Activated CD4-positive, alpha-beta T cell treated with anti-CD3 and anti-CD28 coated beads, Interleukin-2, amount 50 U/mL, for 48 hours (primary cell): ENCODE data around the gene TM4SF18.
"Not testable (repeated sequence)": the region's sequence is repeated elsewhere in the genome, so short reads cannot be mapped to it uniquely, and the experiment has no call there.

Experiments used
- DNase-seq, 2 experiments: peaks; one replicate each; pipeline ENCODE4 v3.0.0-alpha.2; 2020

Gene TM4SF18

DNA sequence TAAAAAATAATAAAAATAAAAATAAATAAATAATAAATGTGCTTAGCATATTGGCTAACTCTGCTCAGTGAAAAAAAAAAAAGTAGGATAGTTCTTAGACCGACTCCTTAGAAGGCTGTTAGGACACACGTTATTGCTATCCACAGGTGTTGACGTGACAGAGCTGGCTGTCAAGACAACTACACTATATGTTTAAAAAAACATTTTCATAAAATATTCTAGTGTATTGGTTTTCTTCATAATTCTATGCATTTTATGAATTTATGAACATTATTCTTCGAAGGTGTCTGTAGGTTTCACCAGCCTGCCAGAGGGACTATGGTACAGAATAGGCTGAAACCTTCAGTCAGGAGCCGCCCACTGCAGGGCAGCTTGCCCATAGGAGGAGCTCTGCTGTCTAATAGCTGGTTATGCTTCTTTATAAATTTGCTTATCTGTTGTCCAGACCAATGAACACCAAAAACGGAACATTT lies 34.8 kb upstream of the TM4SF18 start:
- DNase-seq: no peak

DNA sequence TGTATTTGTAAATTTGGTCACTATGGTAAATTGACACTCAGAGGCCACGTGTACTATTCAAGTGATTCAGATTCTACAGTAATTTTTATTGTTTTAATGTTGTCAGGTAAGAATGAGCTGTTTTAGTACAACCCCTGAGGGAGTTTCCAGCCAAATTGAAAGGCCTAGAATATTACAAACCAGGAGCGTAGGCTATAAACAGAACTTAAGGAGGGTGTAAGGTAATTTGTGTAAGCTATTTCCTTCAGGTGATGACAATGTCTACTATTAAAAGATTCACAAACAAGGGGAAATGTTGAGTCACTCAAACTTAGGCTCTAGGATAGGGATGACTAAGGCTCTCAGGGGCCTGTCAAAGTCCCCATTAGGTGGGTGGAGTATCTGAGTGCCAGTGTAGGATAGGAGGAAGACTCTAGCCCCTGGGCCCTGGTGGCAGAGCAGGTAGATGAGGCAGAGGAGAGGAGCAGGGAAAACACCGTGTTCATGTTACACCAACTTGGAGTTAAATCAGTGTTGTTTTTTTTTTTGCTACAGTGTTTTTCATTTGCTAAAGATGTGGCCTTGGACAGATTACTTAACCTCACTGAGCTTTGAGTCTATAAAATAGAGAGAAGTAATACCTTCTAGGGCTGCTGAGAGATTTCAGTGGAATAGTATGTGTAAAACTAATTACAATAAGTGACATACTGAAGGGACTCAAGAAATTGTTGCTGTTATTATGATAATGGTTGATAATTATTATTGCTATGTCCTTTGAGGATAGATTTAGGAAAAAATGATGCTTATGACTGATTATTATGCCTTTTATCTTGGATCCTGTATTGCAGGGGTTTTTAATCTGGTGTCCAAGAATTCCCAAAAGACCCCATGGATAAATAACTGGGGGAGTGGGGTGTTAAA lies 33.8 kb upstream of the TM4SF18 start:
- DNase-seq: peak; percentile 8 to 17

DNA sequence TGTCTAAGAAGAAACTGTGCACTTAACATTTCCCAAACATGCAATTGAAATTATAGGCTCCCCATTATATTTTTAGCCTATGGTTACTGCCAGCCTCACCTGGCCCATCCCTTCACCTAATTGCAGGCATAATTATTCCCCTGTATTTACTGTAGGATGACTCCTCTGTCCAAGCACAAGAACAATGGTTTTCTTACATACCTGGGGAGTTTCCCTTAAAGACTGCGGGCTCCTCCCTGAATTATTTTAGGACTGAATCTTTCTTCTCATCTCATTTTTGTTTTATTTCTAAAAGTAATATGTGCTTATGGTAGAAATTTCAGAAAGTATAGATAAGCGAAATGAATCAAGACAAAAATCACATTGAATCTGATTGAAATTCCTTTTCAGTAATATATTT lies 32.6 kb upstream of the TM4SF18 start:
- no peak for DNase-seq

DNA sequence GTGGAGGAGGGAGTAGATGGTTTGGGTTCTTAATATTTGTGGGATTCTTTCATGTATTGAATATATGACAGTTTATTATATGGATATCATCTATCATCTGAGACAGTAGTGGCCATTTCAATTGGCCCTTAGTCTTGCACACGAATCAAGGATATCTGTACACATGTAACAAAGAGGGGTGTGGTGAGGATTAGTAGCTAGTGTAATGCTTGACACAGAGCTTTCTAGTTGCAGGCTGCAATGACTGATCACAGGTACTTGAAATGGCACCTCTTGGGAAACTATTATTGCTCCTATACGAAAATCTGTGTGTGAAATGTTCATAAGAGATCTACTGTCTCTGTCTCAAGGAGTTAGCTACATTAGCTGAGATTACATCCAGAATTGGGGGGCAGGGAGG lies 31.2 kb upstream of the TM4SF18 start:
- DNase-seq: no peak

DNA sequence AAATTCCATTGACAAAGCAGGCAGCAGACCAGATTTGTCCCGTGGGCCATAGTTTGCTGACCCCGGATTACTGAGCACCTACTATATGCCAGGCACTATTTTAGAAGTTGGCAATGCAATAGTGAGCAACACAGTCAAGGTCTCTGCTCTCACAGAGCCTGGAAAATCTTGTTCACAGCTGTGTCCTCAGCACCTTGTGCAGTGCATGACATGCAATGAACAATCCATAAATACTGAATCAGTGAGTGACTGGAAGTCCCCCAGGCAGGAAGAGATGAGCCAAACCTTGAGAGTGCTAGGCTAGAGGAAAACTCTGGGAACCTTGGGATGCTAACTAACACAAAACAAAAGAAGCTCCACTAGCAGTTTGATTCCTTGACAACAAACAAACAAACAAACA lies 29.6 kb upstream of the TM4SF18 start:
- DNase-seq: no peak

DNA sequence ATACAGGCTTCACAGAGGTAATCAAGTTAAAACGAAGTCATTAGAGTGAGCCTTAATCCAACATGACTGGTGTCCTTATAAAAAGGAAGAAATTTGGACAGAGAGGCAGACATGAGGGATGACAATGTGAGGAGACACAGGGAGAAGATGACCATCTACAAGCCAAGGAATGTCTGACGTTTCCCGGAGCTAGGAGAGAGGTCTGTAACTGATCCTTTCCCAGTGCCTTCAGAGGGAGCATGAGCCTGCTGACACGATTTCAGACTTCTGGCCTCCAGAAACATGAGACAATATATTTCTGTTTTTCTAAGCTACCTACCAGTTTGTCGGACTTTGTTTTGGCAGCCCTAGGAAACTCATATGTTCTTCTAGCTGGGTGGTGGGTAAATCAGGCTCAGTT lies 28.9 kb upstream of the TM4SF18 start:
- DNase-seq: no peak

DNA sequence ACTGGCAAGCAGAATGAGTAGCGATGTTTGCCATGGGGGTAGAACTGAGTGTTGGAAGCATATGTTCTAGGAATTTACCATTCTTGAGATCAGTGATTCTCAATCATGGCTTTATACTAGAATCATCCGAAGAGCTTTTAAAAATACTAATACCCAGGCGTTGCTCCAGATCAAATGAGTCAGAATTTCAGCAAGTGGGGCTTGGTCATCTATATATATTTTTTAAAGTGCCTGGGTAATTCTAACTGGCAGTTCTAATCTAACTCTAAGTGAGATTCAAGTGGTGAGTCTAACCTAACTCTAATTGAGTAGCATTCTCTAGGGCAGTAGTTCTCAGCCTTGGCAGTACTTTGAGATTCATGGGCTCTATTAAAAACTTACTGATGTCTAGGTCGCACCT lies 23.2 kb upstream of the TM4SF18 start:
- DNase-seq: no peak

DNA sequence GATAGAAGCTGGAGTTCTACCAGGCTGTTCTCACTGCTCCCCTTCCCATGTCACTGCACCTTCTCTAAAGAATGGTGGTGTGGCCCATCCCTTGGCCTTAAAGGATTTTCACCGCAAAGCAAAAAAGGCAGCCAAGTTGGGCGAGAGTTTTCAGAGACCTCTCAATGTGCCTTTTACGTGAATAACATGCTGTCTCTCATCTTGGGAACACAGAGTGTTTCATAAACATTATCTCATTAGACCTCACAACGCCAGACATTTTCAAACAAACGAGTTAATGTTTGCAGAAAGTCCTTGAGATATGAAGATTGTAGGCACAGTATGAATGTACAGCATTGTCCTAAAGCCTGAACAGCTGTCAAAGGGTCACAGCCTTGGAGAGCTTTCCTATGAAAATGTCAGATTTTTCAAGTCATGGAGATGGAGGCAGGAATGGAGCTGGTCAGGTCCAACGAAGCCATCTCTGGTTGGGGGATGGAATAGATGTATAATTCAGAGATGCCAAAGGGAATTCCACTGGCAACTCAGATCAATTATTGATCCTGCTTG lies 22.7 kb upstream of the TM4SF18 start:
- DNase-seq: no peak

DNA sequence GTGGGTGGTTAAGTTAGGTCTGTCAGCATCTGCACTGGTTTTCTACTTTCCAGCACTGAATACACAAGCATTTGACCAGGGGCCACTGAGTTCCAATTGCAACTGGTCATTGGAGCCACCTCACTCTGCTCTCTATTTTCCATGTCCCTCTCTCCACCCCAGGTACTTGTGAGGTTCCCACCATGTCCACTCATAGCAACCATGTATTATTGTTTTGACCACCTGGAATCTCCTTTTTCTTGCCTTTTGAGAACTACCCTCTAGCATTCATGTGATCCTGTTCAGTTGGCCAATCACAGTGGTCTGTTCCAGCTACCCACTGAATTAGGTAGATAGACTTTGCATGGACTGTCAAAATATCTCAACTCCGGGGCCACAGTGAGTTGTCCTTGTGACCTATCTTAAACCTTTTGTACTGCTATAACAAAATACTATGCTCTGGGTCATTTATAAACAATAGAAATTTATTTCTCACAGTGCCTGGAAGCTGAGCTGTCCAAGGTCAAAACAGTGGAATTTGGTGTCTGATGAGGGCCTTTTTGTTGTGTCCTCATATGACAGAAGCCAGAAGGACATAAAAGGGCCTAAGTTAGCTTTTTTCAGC lies 20.2 kb upstream of the TM4SF18 start:
- no peak for DNase-seq

DNA sequence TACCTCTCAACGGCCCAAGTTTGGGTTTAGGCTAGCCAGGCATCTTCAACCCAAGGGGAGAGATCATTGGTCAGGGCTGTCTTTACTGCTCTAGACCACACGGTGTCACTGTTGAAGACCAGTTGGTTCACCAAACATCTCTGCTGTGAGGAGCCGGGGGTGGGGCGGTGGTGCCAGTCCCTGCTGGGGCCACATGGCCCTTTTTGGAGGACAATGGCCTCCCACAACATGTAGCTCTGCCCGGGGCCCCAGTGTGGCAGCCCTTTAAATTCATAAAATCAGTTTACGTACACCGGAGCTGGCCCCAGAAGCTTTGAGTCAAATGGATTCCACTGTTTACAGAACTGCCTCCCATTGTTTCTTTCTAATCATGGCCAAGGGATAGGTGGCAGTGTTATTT lies 19.1 kb upstream of the TM4SF18 start:
- peak; percentile 27 to 44 for DNase-seq

DNA sequence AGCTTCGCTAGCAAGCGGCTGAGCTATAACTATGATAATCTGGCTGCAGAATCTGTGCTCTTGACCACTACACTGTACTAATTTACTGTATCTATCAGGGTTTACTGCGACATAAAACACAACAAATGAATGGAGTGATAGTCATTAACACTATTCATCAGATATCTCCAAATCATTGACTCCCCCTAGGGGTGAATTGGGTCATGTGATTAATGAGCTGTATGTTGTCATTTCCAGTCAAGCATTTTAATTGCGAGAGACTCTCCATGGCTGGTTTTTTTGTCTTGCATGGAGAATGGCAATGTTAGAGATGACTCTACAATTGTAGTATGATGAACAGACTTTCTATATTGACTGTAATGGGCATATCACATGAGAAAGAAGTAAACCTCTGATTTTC lies 10.5 kb upstream of the TM4SF18 start:
- no peak for DNase-seq

DNA sequence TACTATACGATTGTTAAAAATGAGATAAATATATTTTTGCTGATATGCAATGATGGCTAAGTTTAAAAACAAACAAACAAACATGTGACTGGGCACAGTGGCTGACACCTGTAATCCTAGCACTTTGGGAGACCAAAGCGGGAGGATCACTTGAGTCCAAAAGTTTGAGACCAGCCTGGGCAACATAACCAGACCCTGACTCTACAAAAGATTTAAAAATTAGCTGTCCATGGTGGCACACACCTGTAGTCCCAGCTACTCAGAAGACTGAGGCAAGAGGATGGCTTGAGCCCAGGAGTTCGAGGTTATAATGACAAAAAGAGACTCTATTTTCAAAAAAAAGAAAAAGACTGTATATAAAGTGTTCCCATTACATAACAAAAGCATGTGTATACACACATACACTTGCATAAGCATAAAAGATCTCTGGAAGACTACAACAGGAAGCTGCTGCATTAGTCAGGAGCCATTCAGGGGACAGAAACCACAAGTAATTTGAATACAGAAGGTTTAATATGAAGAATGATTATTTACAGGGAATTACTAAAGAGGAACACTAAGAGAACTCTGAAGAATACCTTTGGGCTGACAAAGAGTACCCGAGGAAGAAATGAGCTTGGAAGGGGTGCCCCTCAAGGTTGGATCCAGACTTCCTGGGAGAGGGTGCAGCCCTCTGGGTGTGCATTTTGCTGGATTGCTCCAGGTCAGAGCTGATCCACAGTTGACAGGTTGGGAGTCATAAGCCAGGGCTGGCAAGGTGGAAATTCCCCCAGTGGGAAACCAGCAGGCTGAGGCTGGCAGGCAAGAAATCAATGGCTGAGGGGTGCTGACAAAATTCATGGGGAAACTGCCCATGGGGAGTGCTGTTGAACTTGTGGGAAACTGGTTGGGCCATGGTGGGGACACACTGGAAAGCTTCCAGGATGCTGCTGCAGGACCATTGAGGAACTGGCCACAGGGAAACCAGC lies 9.3 kb upstream of the TM4SF18 start:
- DNase-seq: no peak

DNA sequence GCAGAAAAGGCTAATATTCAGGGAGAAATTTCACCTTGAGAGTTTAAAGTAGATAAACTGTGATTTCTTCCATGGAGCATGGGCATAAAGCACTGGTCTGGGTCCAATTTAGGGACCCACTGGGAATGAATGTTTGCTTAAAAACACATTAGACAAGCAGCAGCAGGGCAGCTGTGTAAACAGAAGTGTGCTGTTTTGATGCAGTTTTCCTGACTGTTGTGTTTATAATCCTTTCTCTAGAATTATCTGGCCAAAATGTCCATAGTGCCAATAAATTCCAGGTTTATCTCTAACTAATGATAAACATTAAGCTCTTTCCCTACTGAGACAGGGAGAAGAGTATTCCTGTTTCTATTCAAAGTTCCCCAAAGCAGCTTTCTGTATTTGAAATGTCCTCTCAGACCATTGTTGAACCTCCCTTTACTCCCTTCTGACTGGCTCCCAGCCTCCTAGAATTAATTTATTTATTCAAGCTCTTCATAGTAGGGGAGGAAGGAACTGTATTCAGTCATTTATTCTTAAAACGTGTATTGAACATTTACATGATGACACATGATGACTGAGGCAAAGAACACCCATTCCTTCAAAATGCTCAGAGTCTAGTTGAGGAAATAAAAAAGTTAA lies 7.0 kb upstream of the TM4SF18 start:
- no peak for DNase-seq

DNA sequence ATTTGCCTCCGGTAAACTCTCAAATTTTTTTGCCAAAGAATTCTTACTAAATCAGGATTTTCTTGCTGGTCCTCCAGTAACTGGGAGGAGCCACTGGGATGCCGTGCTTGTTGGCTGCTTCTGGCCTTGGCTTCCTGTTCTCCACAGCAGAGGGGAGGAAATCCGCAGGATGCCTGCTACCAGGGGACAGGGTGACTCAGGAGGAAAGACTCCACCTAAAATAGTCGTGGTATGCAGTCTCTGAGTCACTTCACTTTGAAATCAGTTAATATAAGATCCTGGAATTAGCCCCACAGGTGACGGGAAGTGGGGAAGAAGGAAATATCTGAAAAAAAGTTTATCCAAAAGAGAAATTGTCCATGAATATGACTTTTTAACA lies 6.5 kb upstream of the TM4SF18 start:
- DNase-seq: no peak

DNA sequence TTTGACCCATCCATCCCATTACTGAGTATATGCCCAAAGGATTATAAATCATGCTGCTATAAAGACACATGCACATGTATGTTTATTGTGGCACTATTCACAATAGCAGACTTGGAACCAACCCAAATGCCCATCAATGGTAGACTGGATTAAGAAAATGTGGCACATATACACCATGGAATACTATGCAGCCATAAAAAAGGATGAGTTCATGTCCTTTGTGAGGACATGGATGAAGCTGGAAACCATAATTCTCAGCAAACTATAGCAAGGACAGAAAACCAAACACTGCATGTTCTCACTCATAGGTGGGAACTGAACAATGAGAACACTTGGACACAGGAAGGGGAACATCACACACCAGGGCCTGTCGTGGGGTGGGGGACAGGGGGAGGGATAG lies 4.0 kb upstream of the TM4SF18 start:
- DNase-seq: not testable (repeated sequence)

DNA sequence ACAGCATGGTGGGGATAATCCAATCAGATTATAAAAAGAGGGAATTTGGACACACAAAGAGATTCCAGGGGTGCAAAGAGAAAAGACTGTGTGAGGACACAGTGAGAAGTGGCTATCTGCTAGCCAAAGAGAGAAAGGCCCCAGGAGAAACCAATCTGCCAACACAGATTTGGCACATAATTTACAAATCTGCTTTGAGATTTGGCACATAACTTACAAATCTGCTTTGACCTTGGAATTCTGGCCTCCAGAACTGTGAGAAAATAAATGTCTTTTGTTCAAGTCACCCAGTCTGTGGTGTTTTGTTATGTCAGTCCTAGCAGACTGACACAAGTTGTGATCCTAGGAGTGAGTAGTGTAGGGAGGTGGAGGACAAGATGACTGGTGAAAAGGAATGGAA lies 3.5 kb upstream of the TM4SF18 start:
- no peak for DNase-seq

DNA sequence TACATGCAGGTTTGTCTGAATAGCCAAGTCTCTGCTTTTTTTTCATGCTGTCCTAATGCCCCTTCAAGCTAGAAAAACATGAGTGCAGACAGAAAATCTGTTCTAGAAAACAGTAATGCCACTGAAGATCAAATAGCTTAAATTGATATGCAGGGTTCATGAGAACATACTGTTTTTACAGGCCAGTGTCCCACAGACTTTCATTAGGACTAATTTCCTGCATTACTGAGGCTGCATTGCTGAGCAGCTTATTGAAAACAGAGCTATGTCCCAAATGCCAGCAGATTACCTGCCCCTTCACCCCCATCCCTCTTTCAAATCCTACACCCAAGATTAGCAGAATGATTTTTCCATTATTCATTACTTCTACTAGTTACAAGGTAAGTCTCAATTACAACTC lies 665 bp downstream of the TM4SF18 start:
- no peak for DNase-seq

DNA sequence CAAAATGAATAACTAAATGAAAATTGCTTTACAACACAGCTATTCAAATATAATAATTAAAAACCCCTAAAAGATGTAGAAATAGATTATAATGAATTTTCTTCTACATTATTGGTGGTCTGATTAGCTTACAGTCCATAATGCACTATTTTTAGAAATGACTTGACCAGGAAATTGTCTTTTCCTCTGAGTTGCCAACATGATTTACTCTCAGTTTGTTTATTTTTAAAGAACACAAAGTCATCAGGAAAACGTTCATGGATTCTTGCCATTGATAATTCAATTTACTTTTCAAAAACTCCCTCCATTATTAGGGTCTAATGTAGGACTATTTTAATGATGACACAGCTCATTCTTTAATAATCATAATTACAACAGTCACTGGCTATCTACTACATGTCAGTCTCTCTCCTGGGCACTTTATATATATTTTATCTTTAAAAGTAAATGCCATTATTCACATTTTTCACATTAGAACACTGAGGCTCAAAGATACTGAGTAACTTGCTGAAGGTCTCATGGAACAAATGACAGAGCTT lies 1.1 kb downstream of the TM4SF18 start:
- DNase-seq: no peak

DNA sequence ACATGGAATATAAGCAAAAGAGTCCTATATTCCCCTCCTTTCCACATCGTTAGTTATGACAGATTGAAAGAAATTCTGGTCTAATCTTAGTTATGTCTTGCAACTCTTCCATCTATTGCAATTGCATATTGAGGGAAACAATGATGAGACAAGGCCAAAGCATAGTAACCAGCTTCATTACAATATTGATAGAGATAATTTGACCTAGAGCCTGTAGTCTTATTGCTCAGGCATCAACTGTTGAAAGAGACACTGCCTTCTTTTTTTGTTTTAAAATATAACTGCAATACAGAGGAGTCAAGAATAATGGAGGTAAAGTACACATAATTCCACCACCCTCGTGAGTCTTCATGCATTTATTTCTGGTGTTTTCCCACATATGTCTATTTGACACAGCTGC lies 2.0 kb downstream of the TM4SF18 start:
- DNase-seq: no peak

DNA sequence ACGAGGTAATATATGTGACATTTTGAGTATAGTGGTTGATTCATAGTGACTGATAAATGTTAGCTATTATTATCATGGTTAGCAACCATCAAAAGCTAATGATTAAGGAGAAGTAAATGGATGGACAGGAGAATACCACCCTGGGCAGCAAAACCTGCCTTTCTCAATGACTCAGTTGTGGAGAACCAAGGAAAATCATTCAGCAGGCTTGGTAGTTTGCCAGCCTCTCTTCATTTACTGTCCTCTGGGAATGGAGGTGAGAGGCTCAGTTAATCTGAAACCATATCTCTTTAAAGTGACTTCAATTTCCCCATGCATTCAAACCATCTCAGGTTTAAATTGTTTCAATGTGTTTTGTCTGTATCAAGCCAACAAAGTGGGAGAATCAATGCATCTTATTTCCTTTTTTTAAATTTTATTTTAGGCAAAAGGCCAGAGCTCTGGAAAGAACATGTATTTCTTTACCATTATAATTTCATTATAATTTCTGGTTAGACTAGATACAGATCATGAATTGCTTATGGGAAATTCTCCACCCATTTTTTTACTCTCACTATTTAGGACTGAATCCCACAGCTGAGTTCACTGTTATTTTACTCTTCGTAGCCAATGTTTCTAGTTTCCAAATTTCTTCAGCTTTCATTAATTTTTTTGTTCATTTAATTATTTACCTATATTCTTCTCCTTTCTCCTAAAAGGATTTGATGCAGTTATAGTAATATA lies 2.7 kb downstream of the TM4SF18 start:
- no peak for DNase-seq

DNA sequence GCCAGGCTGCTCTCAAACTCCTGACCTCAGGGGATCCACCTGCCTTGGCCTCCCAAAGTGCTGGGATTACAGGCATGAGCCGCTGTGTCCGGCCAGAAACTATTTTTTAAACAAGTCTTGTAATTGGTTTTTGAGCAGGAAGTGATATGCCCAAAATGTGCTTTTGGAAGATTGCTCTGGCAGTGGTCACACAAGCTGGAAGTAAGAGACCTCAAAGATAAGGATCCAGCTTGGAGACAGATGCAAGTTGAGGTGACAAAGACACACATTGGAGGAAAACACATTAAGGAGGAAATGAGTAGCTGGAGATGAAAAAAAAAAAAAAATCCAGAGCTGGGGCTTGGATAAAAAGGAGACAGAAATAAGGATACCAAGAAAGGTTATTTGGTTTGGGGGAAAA lies 6.3 kb downstream of the TM4SF18 start:
- DNase-seq: no peak

DNA sequence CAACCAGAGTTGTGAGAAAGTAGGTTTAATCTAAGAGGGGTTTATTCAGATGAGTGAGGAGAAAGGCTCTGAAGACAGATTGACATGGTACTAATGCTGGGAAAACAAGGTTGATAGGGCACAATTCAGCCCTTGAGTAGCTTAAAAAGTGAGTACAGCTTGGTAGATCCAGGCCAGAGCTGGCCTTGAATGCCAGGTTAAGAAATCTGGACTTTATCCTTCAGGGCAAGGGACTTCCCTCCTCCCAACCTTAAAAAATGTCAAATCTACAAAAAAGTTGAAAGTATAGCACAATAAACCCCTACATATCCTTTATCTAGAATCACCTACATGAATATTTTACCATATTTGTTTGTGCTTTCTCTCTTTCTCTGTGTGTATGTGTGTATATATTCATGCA lies 7.9 kb downstream of the TM4SF18 start:
- no peak for DNase-seq
